NCI-H146 treated with DMSO at 0.1 percent for 48 hours (cell line): ENCODE results near the gene DNAH5.

ENCODE experiments used
- DNase-seq: peaks from one replicate; lab custom pipeline; 2025; ENCODE audit not compliant: unreplicated experiment; lab: John Stamatoyannopoulos, UW

Gene DNAH5

GRCh38 chr5:13739479-13739878 lies 205.0 kb downstream of the DNAH5 start:
- no peak for DNase-seq

- DNase-seq, result no peak
Observed at GRCh38 chr5:13735691-13736090, 208.8 kb downstream of the DNAH5 start.

GRCh38 chr5:13731121-13731628 lies 213.3 kb downstream of the DNAH5 start:
- DNase-seq, result no peak

- DNase-seq, result no peak
Observed at GRCh38 chr5:13708906-13709305, 235.6 kb downstream of the DNAH5 start.

GRCh38 chr5:13708432-13708831 lies 236.1 kb downstream of the DNAH5 start:
- DNase-seq, result no peak

GRCh38 chr5:13704396-13704795 lies 240.1 kb downstream of the DNAH5 start:
- no peak for DNase-seq

- DNase-seq, result no peak
Observed at GRCh38 chr5:13700626-13701025, 243.9 kb downstream of the DNAH5 start.

- DNase-seq, result no peak
Observed at GRCh38 chr5:13698885-13699284, 245.6 kb downstream of the DNAH5 start.

GRCh38 chr5:13695076-13695712 lies 249.3 kb downstream of the DNAH5 start:
- no peak for DNase-seq

- no peak for DNase-seq
Observed at GRCh38 chr5:13692172-13692571, 252.3 kb downstream of the DNAH5 start.

GRCh38 chr5:13676531-13676930 lies 268.0 kb downstream of the DNAH5 start:
- no peak for DNase-seq

GRCh38 chr5:13674391-13674790 lies 270.1 kb downstream of the DNAH5 start:
- DNase-seq, result no peak

- DNase-seq, result no peak
Observed at GRCh38 chr5:13673511-13673910, 271.0 kb downstream of the DNAH5 start.

- DNase-seq, result no peak
Observed at GRCh38 chr5:13664377-13664776, 280.1 kb downstream of the DNAH5 start.

- DNase-seq, result no peak
Observed at GRCh38 chr5:13662626-13663025, 281.9 kb downstream of the DNAH5 start.

- DNase-seq, result no peak
Observed at GRCh38 chr5:13661272-13661671, 283.2 kb downstream of the DNAH5 start.

GRCh38 chr5:13660072-13660471 lies 284.4 kb downstream of the DNAH5 start:
- DNase-seq, result no peak

GRCh38 chr5:13659391-13659790 lies 285.1 kb downstream of the DNAH5 start:
- no peak for DNase-seq

- DNase-seq, result no peak
Observed at GRCh38 chr5:13658761-13659160, 285.7 kb downstream of the DNAH5 start.

GRCh38 chr5:13658152-13658551 lies 286.3 kb downstream of the DNAH5 start:
- DNase-seq, result no peak

- no peak for DNase-seq
Observed at GRCh38 chr5:13653709-13654108, 290.8 kb downstream of the DNAH5 start.

- DNase-seq, result no peak
Observed at GRCh38 chr5:13649656-13650055, 294.8 kb downstream of the DNAH5 start.

GRCh38 chr5:13648822-13649221 lies 295.7 kb downstream of the DNAH5 start:
- DNase-seq, result no peak
